ENCODE results near the gene NYAP1.

Gene NYAP1

GRCh38 chr7:100464210-100464660 is 19.5 kb upstream of the NYAP1 start, which contains the start of gene SPACDR:
SPACDR (minus strand) TSS chr7:100464260; CDS start chr7:100464025, 235 bp downstream.
- DNase-seq: no peak

- DNase-seq: no peak
Observed at GRCh38 chr7:100464791-100465190, 18.9 kb upstream of the NYAP1 start.

- no peak for DNase-seq
Observed at GRCh38 chr7:100465299-100465698, 18.4 kb upstream of the NYAP1 start.

GRCh38 chr7:100465702-100466311 is 17.9 kb upstream of the NYAP1 start:
- DNase-seq: peak; percentile 17 to 65 (median 50)

- DNase-seq: no peak
Observed at GRCh38 chr7:100466653-100467605, 16.8 kb upstream of the NYAP1 start.

- no peak for DNase-seq
Observed at GRCh38 chr7:100467638-100468373, 15.9 kb upstream of the NYAP1 start.

GRCh38 chr7:100469227-100470044 is 14.3 kb upstream of the NYAP1 start:
- DNase-seq: peak; percentile 62 to 84 (median 82)

GRCh38 chr7:100471021-100471420 is 12.7 kb upstream of the NYAP1 start:
- no peak for DNase-seq

- no peak for DNase-seq
Observed at GRCh38 chr7:100472121-100472851, 11.4 kb upstream of the NYAP1 start.

GRCh38 chr7:100472854-100473499 is 10.8 kb upstream of the NYAP1 start:
- DNase-seq: no peak

GRCh38 chr7:100475549-100475948 is 8.2 kb upstream of the NYAP1 start:
- DNase-seq: no peak

- DNase-seq: no peak
Observed at GRCh38 chr7:100476101-100476780, 7.5 kb upstream of the NYAP1 start.

GRCh38 chr7:100476903-100477870 is 6.5 kb upstream of the NYAP1 start:
- DNase-seq: no peak

- DNase-seq: no peak
Observed at GRCh38 chr7:100477871-100478267, 5.9 kb upstream of the NYAP1 start.

GRCh38 chr7:100478958-100479660 is 4.6 kb upstream of the NYAP1 start, which contains the start of gene TSC22D4:
TSC22D4 (minus strand) TSS chr7:100479214; CDS start chr7:100478038, 1,176 bp downstream.
- peak; percentile 75 to 91 (median 88) for DNase-seq

- DNase-seq: no peak
Observed at GRCh38 chr7:100481466-100481865, 2.3 kb upstream of the NYAP1 start.

- DNase-seq: no peak
Observed at GRCh38 chr7:100482728-100483089, 1.0 kb upstream of the NYAP1 start.

- peak; percentile 64 to 85 (median 79) for DNase-seq
Observed at GRCh38 chr7:100483090-100483721, 521 bp upstream of the NYAP1 start.

All from NCI-H1417 (cell line).